Cortex of kidney (tissue), 1 donor: ENCODE data around the gene HSPA6.
"Not testable (repeated sequence)": the region's sequence is repeated elsewhere in the genome, so short reads cannot be mapped to it uniquely, and the experiment has no call there.

Source experiments
- DNase-seq: peaks from one replicate; lab custom pipeline; 2025; lab: John Stamatoyannopoulos, UW

HSPA6 gene

GRCh38 chr1:161523817-161524741 lies at the start of gene HSPA6:
HSPA6 (plus strand) TSS chr1:161524540; CDS start chr1:161524659, 119 bp downstream.
- not testable (repeated sequence) for DNase-seq

- not testable (repeated sequence) for DNase-seq
Measured at GRCh38 chr1:161477711-161478110, 46.6 kb upstream of the HSPA6 start.

- no peak for DNase-seq
Measured at GRCh38 chr1:161478985-161479384, 45.4 kb upstream of the HSPA6 start.

GRCh38 chr1:161480381-161481035 lies 43.8 kb upstream of the HSPA6 start:
- DNase-seq = no peak

- no peak for DNase-seq
Measured at GRCh38 chr1:161481624-161482392, 42.5 kb upstream of the HSPA6 start.

- no peak for DNase-seq
Measured at GRCh38 chr1:161482610-161483009, 41.7 kb upstream of the HSPA6 start.

GRCh38 chr1:161483361-161483760 lies 41.0 kb upstream of the HSPA6 start:
- no peak for DNase-seq

GRCh38 chr1:161484613-161485012 lies 39.7 kb upstream of the HSPA6 start:
- no peak for DNase-seq

- DNase-seq = no peak
Measured at GRCh38 chr1:161486806-161487741, 37.3 kb upstream of the HSPA6 start.

- DNase-seq = no peak
Measured at GRCh38 chr1:161491472-161491871, 32.9 kb upstream of the HSPA6 start.

GRCh38 chr1:161492827-161493226 lies 31.5 kb upstream of the HSPA6 start:
- DNase-seq = no peak

GRCh38 chr1:161494091-161494735 lies 30.1 kb upstream of the HSPA6 start:
- DNase-seq = no peak

GRCh38 chr1:161495490-161495889 lies 28.9 kb upstream of the HSPA6 start:
- DNase-seq = no peak

GRCh38 chr1:161497961-161498360 lies 26.4 kb upstream of the HSPA6 start:
- no peak for DNase-seq

GRCh38 chr1:161498646-161499045 lies 25.7 kb upstream of the HSPA6 start:
- no peak for DNase-seq

GRCh38 chr1:161499099-161500039 lies 25.0 kb upstream of the HSPA6 start:
- DNase-seq = no peak

- no peak for DNase-seq
Measured at GRCh38 chr1:161501234-161501633, 23.1 kb upstream of the HSPA6 start.

GRCh38 chr1:161502181-161502580 lies 22.2 kb upstream of the HSPA6 start:
- no peak for DNase-seq

GRCh38 chr1:161502641-161503393 lies 21.5 kb upstream of the HSPA6 start:
- DNase-seq = no peak
